Measurements from ENCODE around the gene RTN4RL1.

The RTN4RL1 gene

GRCh38 chr17:1890758-1891450 is 134.2 kb downstream of the RTN4RL1 start:
- no peak for DNase-seq (ENCODE audit: low read depth)
- no peak overlapping the region for H3K4me3 ChIP-seq (replicated peaks; ENCODE audit: low read depth, low read length)
- TF ChIP-seq, protein P1, sequence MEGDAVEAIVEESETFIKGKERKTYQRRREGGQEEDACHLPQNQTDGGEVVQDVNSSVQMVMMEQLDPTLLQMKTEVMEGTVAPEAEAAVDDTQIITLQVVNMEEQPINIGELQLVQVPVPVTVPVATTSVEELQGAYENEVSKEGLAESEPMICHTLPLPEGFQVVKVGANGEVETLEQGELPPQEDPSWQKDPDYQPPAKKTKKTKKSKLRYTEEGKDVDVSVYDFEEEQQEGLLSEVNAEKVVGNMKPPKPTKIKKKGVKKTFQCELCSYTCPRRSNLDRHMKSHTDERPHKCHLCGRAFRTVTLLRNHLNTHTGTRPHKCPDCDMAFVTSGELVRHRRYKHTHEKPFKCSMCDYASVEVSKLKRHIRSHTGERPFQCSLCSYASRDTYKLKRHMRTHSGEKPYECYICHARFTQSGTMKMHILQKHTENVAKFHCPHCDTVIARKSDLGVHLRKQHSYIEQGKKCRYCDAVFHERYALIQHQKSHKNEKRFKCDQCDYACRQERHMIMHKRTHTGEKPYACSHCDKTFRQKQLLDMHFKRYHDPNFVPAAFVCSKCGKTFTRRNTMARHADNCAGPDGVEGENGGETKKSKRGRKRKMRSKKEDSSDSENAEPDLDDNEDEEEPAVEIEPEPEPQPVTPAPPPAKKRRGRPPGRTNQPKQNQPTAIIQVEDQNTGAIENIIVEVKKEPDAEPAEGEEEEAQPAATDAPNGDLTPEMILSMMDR (IDR thresholded peaks at IDR 0.05; ENCODE audit: low read length, missing control alignments): no peak

DNA sequence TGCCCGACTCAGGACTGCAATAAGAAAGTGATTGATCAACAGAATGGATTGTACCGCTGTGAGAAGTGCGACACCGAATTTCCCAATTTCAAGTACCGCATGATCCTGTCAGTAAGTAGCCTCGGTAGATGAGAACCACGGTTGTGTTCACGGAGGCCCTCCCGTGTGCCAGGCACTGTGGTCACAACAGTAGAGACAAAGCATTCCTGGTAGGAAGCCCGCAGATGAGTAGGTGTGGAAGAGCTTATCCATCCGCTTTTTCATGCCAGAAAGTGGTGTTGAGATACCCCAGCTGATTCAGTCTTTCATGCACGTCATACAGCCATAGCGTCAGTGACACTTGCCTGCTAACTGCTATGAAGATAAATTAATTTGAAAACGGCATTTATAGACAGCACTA is 136.4 kb downstream of the RTN4RL1 start:
- no peak overlapping the region for H3K4me3 ChIP-seq (replicated peaks; ENCODE audit: low read depth, low read length)
- TF ChIP-seq, protein P1 (IDR thresholded peaks at IDR 0.05; ENCODE audit: low read length, missing control alignments): no peak
- no peak for DNase-seq (ENCODE audit: low read depth)

Data from fibroblast of pulmonary artery (primary cell).